Gastrocnemius medialis (tissue), 4 donors: ENCODE data around the gene SMIM38. TPM values are rescaled to one million over a fixed set of nuclear protein-coding genes. Genes with fewer than 3 reads are reported as not detected.

Experiments
- ATAC-seq, 2 donors: fragments of 150-250 bp; one replicate each; pipeline ENCODE4 v1.9.1; 2016
- DNase-seq, 2 donors: peaks; one replicate each; pipeline ENCODE4 v3.0.0-alpha.2; 2019
- H3K27ac ChIP-seq, 4 donors: fragments of 200-600 bp; sonication (generic); 1 replicate in 1 of 4; 2 replicates in 3 of 4; pipeline ENCODE4 v1.5.1; 2016 to 2018; ENCODE audit warnings: mild to moderate bottlenecking in 2 of 4, moderate library complexity in 1 of 4
- H3K27me3 ChIP-seq, 3 donors: fragments of 200-600 bp; sonication (generic) in 2 of 3; 1 replicate in 1 of 3; 2 replicates in 2 of 3; pipeline versions ENCODE4 v1.5.1 to v1.6.0; 2016 to 2019; ENCODE audit warnings: mild to moderate bottlenecking in 1 of 3, moderate library complexity in 1 of 3
- H3K36me3 ChIP-seq, 2 donors: fragments of 200-600 bp; sonication (generic) in 1 of 2; one replicate each; pipeline ENCODE4 v1.5.1; 2017 to 2018
- H3K4me1 ChIP-seq, 2 donors: fragments of 200-600 bp; sonication (generic) in 1 of 2; one replicate each; pipeline ENCODE4 v1.5.1; 2016 to 2017; ENCODE audit warnings: mild to moderate bottlenecking in 2 of 2
- H3K4me3 ChIP-seq, 4 donors: fragments of 200-600 bp; sonication (generic) in 3 of 4; 1 replicate in 1 of 4; 2 replicates in 3 of 4; pipeline ENCODE4 v1.5.1; 2016 to 2019; ENCODE audit warnings: mild to moderate bottlenecking in 2 of 4
- H3K9me3 ChIP-seq, 3 donors: fragments of 200-600 bp; sonication (generic) in 2 of 3; 1 replicate in 1 of 3; 2 replicates in 2 of 3; pipeline ENCODE4 v1.5.1; 2016 to 2019
- CTCF ChIP-seq, 5 experiments: fragments of 450-650 bp in 3 of 5; fragments of 200-600 bp in 2 of 5; sonication (generic) in 2 of 5; IDR thresholded peaks in 4 of 5; conservative IDR thresholded peaks in 1 of 5; 1 replicate in 4 of 5; 2 replicates in 1 of 5; pipeline ENCODE4 v1.5.1; 2016 to 2019; ENCODE audit warnings: antibody characterized with exemption in 5 of 5, mild to moderate bottlenecking in 3 of 5, moderate library complexity in 3 of 5
- POLR2A ChIP-seq, 2 donors: fragments of 450-650 bp; IDR thresholded peaks; one replicate each; pipeline ENCODE4 v1.6.1; 2017; ENCODE audit warnings: antibody characterized with exemption in 2 of 2, mild to moderate bottlenecking in 2 of 2, moderate library complexity in 2 of 2
- in situ Hi-C, 4 donors: fragments of 200-750 bp; cut with MboI; loops; one replicate each; pipeline versions ENCODE4 v1.15.0 to v1.8.0; 2017; ENCODE audit warnings: low sequenced_read_pairs in 4 of 4
- intact Hi-C: fragments of 100-400 bp; cut with DNase I; formaldehyde crosslinking; loops from one replicate; pipeline ENCODE4 v1.15.1; 2023; ENCODE audit warnings: low total_unique reads
- total RNA-seq, 4 donors: library from RNA; depleted of rRNA; stranded (reverse); fragments of >200 nt; gene quantifications; one replicate each; pipeline versions ENCODE4 v1.1.0 to v1.2.3, GENCODE V29; 2016

The SMIM38 gene
- total RNA-seq, 4 donors from 2014 or later, result 0.12 to 0.66 (median 0.40) TPM; not detected in 1

- DNase-seq, result no peak
- intact Hi-C loops (no loop called here), in situ Hi-C loops (loop anchor here in 3 of 4 donors (25.0 kb wide), 3 partner anchors 488 to 538 kb away; partner anchors contain the start of gene CCND1 (in 1 of the 3))
- H3K27ac ChIP-seq, result no peak overlapping the region
- no peak overlapping the region for H3K4me3 ChIP-seq
- peaks cover 0 to 12% (median 0%) of the 10 kb centered on the region in 3 donors for H3K27me3 ChIP-seq
- TF ChIP-seq CTCF (IDR thresholded peaks at IDR 0.05 in 4 of 5, conservative IDR thresholded peaks at IDR 0.05 in 1 of 5) (no peak), POLR2A (IDR thresholded peaks at IDR 0.05) (no peak)
- H3K9me3 ChIP-seq, result no peaks in the 10 kb centered on the region
- peaks cover 0 to 7% of the 10 kb centered on the region in 2 donors for H3K4me1 ChIP-seq
- no peak for ATAC-seq
- no peaks in the 10 kb centered on the region for H3K36me3 ChIP-seq
These were observed 31.9 kb upstream of the SMIM38 start for GRCh38 chr11:69123593-69124545.

GRCh38 chr11:69125861-69126260, 29.9 kb upstream of the SMIM38 start:
- H3K27ac ChIP-seq, result no peak overlapping the region
- ATAC-seq (no peak), DNase-seq (no peak)
- no peaks in the 10 kb centered on the region for H3K9me3 ChIP-seq
- no peaks in the 10 kb centered on the region for H3K36me3 ChIP-seq
- H3K4me3 ChIP-seq, result no peak overlapping the region
- H3K27me3 ChIP-seq, result peaks cover 0 to 12% (median 0%) of the 10 kb centered on the region in 3 donors
- TF ChIP-seq POLR2A (IDR thresholded peaks at IDR 0.05), result no peak
- no peak for TF ChIP-seq CTCF (IDR thresholded peaks at IDR 0.05 in 4 of 5, conservative IDR thresholded peaks at IDR 0.05 in 1 of 5)
- peaks cover 0 to 7% of the 10 kb centered on the region in 2 donors for H3K4me1 ChIP-seq
- intact Hi-C loops (no loop called here), in situ Hi-C loops (no loop called here)

- Histone ChIP-seq H3K4me3 (no peak overlapping the region), H3K27me3 (peaks cover 0 to 12% (median 0%) of the 10 kb centered on the region in 3 donors), H3K36me3 (no peaks in the 10 kb centered on the region), H3K9me3 (no peaks in the 10 kb centered on the region), H3K27ac (no peak overlapping the region), H3K4me1 (peaks cover 0 to 7% of the 10 kb centered on the region in 2 donors)
- no peak for DNase-seq
- TF ChIP-seq CTCF (IDR thresholded peaks at IDR 0.05 in 4 of 5, conservative IDR thresholded peaks at IDR 0.05 in 1 of 5) (no peak), POLR2A (IDR thresholded peaks at IDR 0.05) (no peak)
- intact Hi-C loops (no loop called here), in situ Hi-C loops (no loop called here)
- ATAC-seq, result no peak
These were observed 29.4 kb upstream of the SMIM38 start for GRCh38 chr11:69126286-69126685.

- in situ Hi-C loops (no loop called here), intact Hi-C loops (no loop called here)
- DNase-seq (no peak), ATAC-seq (no peak)
- H3K4me3 ChIP-seq, result no peak overlapping the region
- H3K9me3 ChIP-seq, result no peaks in the 10 kb centered on the region
- TF ChIP-seq POLR2A (IDR thresholded peaks at IDR 0.05) (no peak), CTCF (IDR thresholded peaks at IDR 0.05 in 4 of 5, conservative IDR thresholded peaks at IDR 0.05 in 1 of 5) (no peak)
- H3K4me1 ChIP-seq, result peaks cover 0 to 6% of the 10 kb centered on the region in 2 donors
- H3K36me3 ChIP-seq, result no peaks in the 10 kb centered on the region
- peaks cover 0 to 12% (median 0%) of the 10 kb centered on the region in 3 donors for H3K27me3 ChIP-seq
- no peak overlapping the region for H3K27ac ChIP-seq
These were observed 28.5 kb upstream of the SMIM38 start for GRCh38 chr11:69127081-69127850.
